Body of pancreas (tissue), 4 donors: ENCODE results near the gene MYLK.

ENCODE experiments used
- POLR2A ChIP-seq, 3 donors: fragments of 450-650 bp; IDR thresholded peaks; one replicate each; pipeline ENCODE4 v1.6.1; 2016; ENCODE audit warnings: antibody characterized with exemption in 3 of 3, mild to moderate bottlenecking in 2 of 3
- TF ChIP-seq, protein P1 (sequence below), 7 experiments: fragments of 450-650 bp in 4 of 7; fragments of 200-600 bp in 3 of 7; sonication (generic) in 3 of 7; IDR thresholded peaks; one replicate each; pipeline ENCODE4 v1.5.1; 2016 to 2019; ENCODE audit warnings: antibody characterized with exemption in 7 of 7

DNA sequence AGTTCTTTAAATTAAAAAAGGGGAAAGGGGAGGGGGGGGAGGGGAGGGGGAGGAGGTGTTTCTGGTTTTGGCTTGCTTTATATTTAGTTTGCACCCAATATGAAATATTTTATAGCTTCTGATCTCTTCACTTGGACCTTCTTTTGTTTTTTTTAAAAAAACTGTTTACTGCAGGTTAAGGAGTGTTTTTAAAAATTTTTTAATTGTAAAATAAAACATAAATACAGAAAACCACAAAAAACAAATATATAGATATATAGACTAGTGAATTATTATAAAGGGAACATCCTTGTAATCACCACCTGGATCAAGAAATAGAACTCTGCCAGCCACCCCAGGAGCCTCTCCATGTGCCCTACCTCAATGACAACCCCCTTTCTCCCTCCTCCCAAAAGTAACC lies 861 bp upstream of the MYLK start:
- TF ChIP-seq, protein P1, sequence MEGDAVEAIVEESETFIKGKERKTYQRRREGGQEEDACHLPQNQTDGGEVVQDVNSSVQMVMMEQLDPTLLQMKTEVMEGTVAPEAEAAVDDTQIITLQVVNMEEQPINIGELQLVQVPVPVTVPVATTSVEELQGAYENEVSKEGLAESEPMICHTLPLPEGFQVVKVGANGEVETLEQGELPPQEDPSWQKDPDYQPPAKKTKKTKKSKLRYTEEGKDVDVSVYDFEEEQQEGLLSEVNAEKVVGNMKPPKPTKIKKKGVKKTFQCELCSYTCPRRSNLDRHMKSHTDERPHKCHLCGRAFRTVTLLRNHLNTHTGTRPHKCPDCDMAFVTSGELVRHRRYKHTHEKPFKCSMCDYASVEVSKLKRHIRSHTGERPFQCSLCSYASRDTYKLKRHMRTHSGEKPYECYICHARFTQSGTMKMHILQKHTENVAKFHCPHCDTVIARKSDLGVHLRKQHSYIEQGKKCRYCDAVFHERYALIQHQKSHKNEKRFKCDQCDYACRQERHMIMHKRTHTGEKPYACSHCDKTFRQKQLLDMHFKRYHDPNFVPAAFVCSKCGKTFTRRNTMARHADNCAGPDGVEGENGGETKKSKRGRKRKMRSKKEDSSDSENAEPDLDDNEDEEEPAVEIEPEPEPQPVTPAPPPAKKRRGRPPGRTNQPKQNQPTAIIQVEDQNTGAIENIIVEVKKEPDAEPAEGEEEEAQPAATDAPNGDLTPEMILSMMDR (IDR thresholded peaks at IDR 0.05), result no peak
- TF ChIP-seq POLR2A (IDR thresholded peaks at IDR 0.05), result no peak
